Measurements from ENCODE around the gene EXOG.

Gene EXOG

DNA sequence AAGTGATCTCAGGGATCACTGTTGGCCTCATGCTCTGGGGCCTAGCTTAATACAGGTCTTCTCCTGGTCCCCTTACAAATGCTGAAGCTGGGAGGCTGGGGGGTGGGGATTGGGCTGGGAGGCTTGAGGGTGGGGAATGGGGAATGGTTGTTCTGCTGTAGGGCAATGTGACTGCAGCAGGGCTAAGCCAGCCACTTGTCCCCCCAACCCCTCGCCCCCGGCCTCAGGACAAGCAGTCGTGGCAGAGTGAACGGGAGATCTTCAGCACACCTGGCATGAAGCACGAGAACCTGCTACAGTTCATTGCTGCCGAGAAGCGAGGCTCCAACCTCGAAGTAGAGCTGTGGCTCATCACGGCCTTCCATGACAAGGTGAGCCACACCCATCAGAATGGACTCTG is 17.2 kb upstream of the EXOG start:
- DNase-seq (ENCODE audit: low read depth, low spot score), result no peak
- H3K4me3 ChIP-seq (ENCODE audit: low read depth, low read length), result no peak overlapping the region
- TF ChIP-seq, protein P1, sequence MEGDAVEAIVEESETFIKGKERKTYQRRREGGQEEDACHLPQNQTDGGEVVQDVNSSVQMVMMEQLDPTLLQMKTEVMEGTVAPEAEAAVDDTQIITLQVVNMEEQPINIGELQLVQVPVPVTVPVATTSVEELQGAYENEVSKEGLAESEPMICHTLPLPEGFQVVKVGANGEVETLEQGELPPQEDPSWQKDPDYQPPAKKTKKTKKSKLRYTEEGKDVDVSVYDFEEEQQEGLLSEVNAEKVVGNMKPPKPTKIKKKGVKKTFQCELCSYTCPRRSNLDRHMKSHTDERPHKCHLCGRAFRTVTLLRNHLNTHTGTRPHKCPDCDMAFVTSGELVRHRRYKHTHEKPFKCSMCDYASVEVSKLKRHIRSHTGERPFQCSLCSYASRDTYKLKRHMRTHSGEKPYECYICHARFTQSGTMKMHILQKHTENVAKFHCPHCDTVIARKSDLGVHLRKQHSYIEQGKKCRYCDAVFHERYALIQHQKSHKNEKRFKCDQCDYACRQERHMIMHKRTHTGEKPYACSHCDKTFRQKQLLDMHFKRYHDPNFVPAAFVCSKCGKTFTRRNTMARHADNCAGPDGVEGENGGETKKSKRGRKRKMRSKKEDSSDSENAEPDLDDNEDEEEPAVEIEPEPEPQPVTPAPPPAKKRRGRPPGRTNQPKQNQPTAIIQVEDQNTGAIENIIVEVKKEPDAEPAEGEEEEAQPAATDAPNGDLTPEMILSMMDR (IDR thresholded peaks at IDR 0.05; ENCODE audit: low read depth, low read length), result no peak
- in situ Hi-C loops (cut with HindIII; ENCODE audit: low sequenced_read_pairs), result no loop called here

DNA sequence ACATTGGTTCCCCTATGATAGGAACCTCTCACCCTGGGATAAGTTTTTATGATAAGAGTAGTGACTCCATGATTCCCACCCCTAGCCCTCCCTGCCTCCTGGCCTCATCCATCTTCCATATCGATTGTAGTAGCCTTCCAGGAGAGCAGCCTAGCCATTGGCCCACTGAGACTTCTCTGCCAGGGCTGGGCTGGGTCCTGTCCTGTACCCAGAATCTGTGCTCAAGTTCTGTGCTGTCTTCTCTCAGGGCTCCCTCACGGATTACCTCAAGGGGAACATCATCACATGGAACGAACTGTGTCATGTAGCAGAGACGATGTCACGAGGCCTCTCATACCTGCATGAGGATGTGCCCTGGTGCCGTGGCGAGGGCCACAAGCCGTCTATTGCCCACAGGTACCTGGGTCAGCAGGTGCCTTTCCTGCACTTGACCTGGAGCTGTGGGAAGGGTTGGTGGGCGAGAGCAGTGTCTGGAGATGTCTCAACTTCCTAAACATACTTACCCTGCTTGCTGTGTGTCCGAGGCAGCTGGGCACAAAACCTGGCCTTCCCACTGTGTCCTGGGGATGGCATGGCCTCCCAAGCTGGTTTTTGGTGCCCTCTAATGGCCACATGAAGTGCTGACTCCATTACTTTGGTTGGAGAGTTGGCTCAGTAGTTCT is 16.6 kb upstream of the EXOG start:
- TF ChIP-seq, protein P1 (IDR thresholded peaks at IDR 0.05; ENCODE audit: low read depth, low read length), result peak; percentile 86
- no peak overlapping the region for H3K4me3 ChIP-seq (ENCODE audit: low read depth, low read length)
- in situ Hi-C loops (cut with HindIII; ENCODE audit: low sequenced_read_pairs), result no loop called here
- peak; percentile 51 for DNase-seq (ENCODE audit: low read depth, low spot score)

DNA sequence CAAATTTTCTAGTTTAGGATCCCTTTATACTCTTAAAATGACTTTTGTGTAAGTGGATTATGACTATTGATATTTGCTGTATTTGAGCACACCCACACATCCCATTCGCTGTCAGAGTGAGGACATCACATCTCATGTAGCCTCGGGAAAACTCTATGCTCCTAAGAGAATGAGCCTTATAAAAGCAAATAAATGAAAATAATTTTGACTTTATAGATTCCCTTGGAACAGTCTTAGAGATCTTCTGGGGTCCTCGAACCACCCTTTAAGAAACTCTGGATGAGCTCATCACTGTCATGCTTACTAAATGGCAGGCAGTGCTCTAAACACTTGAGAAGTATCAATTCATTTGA is 16.1 kb upstream of the EXOG start:
- in situ Hi-C loops (cut with HindIII; ENCODE audit: low sequenced_read_pairs), result no loop called here
- TF ChIP-seq, protein P1 (IDR thresholded peaks at IDR 0.05; ENCODE audit: low read depth, low read length), result no peak
- no peak for DNase-seq (ENCODE audit: low read depth, low spot score)
- H3K4me3 ChIP-seq (ENCODE audit: low read depth, low read length), result no peak overlapping the region

DNA sequence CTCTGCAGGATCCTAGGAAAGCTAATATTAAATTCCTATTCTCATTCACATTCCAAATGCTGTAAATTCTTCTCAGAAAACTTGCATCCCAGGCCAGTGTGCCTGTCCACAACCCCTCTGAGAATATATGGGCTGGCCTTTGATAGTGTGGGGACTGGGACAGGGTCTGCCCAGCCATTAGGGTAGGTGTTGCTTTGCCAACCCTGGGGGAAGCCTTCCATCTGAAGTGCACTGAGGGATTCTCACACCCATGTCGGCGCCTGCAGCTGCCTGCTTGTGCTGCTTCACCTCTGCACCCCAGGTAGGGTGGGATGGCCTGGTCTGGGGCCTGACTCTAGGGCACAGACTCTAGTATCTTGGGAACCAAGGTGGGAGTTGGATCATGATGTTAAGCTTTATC is 15.2 kb upstream of the EXOG start:
- no peak overlapping the region for H3K4me3 ChIP-seq (ENCODE audit: low read depth, low read length)
- DNase-seq (ENCODE audit: low read depth, low spot score), result no peak
- in situ Hi-C loops (cut with HindIII; ENCODE audit: low sequenced_read_pairs), result no loop called here
- TF ChIP-seq, protein P1 (IDR thresholded peaks at IDR 0.05; ENCODE audit: low read depth, low read length), result no peak

DNA sequence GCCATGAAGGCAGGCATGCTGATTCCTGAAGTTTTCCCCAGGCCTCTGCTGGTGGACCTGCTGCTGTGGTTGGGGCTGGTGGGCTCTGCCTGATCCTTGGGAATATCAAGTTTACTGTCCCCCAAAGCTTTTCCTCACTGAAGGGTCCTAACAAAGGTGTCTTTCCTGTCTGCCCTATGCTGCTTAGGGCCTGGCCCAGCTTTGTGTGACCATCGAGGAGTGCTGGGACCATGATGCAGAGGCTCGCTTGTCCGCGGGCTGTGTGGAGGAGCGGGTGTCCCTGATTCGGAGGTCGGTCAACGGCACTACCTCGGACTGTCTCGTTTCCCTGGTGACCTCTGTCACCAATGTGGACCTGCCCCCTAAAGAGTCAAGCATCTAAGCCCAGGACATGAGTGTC is 13.2 kb upstream of the EXOG start:
- TF ChIP-seq, protein P1 (IDR thresholded peaks at IDR 0.05; ENCODE audit: low read depth, low read length), result no peak
- in situ Hi-C loops (cut with HindIII; ENCODE audit: low sequenced_read_pairs), result no loop called here
- DNase-seq (ENCODE audit: low read depth, low spot score), result no peak
- no peak overlapping the region for H3K4me3 ChIP-seq (ENCODE audit: low read depth, low read length)

DNA sequence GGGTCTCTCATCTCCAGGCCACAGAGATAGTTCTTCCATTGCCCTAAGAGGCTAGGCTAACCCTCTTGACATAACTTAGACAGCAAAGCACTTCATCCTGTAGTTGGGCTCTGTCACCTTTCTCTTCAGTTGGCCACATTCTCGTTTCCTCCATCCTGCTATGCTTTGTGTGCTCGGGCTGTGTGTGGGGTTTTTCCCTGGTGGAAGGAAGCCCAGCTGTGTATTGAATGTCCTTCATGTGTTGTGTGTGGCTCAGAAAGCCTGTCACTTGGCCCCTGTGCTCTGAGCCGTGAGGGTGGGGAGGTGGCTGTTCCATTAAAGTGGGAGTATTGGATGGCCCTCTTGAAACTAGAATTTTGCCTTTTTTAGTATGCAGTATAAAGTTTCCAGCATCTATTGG is 8.8 kb upstream of the EXOG start:
- no peak overlapping the region for H3K4me3 ChIP-seq (ENCODE audit: low read depth, low read length)
- TF ChIP-seq, protein P1 (IDR thresholded peaks at IDR 0.05; ENCODE audit: low read depth, low read length), result no peak
- no peak for DNase-seq (ENCODE audit: low read depth, low spot score)
- in situ Hi-C loops (cut with HindIII; ENCODE audit: low sequenced_read_pairs), result no loop called here

DNA sequence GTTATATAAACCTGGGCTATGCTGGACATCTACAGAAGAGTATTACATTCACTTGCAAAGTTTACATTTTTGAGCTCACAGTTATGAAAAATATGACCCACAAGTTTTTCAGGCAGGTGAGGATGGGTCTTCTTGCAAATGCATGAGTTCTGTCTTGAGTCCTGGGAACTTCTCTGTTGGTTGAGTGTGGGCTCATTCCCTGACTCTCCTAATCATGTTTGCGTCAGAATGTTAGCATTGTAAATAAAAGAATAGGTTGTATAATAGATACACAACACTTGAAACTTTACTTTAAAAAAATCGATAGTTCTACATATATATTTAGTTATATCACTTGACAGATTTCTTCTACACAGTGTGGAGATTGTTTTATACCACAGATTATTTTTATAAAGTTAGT is 7.2 kb upstream of the EXOG start:
- in situ Hi-C loops (cut with HindIII; ENCODE audit: low sequenced_read_pairs), result no loop called here
- TF ChIP-seq, protein P1 (IDR thresholded peaks at IDR 0.05; ENCODE audit: low read depth, low read length), result no peak
- H3K4me3 ChIP-seq (ENCODE audit: low read depth, low read length), result no peak overlapping the region
- DNase-seq (ENCODE audit: low read depth, low spot score), result no peak
